GM21576 (cell line): ENCODE data around the gene SMDT1.
"Not testable (repeated sequence)": the region's sequence is repeated elsewhere in the genome, so short reads cannot be mapped to it uniquely, and the experiment has no call there.

Experiments
- ATAC-seq: cut with Tn5 transposase; IDR thresholded peaks from one replicate; pipeline ENCODE4 v1.9.1; 2021; ENCODE audit warnings: mild to moderate bottlenecking, moderate library complexity; ENCODE audit not compliant: unreplicated experiment

Gene SMDT1

GRCh38 chr22:42108848-42109247 is 29.3 kb downstream of the SMDT1 start:
- no peak for ATAC-seq

- ATAC-seq: no peak
These were observed 32.3 kb downstream of the SMDT1 start for GRCh38 chr22:42111798-42112197.

GRCh38 chr22:42112793-42113192 is 33.3 kb downstream of the SMDT1 start:
- not testable (repeated sequence) for ATAC-seq

- no peak for ATAC-seq
These were observed 35.2 kb downstream of the SMDT1 start for GRCh38 chr22:42114721-42115120.

GRCh38 chr22:42115420-42115830 is 35.9 kb downstream of the SMDT1 start:
- not testable (repeated sequence) for ATAC-seq

GRCh38 chr22:42116848-42117424 is 37.4 kb downstream of the SMDT1 start:
- ATAC-seq: no peak

- not testable (repeated sequence) for ATAC-seq
These were observed 40.9 kb downstream of the SMDT1 start for GRCh38 chr22:42120231-42121021.

GRCh38 chr22:42123529-42123928 is 44.0 kb downstream of the SMDT1 start:
- ATAC-seq: not testable (repeated sequence)

- ATAC-seq: no peak
These were observed 48.1 kb downstream of the SMDT1 start for GRCh38 chr22:42127606-42128005.

GRCh38 chr22:42128007-42128406 is 48.5 kb downstream of the SMDT1 start:
- not testable (repeated sequence) for ATAC-seq

- ATAC-seq: not testable (repeated sequence)
These were observed 49.5 kb downstream of the SMDT1 start for GRCh38 chr22:42128776-42129694.

- ATAC-seq: not testable (repeated sequence)
These were observed 50.7 kb downstream of the SMDT1 start for GRCh38 chr22:42130182-42130581.

GRCh38 chr22:42130639-42131431 is 51.3 kb downstream of the SMDT1 start, which contains the start of gene CYP2D6:
Gene CYP2D6, minus strand, starts transcription at chr22:42130810. Its CDS starts 19 bp downstream, at chr22:42130791.
- ATAC-seq: not testable (repeated sequence)

- ATAC-seq: no peak
These were observed 52.1 kb downstream of the SMDT1 start for GRCh38 chr22:42131562-42131961.

- no peak for ATAC-seq
These were observed 53.0 kb downstream of the SMDT1 start for GRCh38 chr22:42132457-42132856.
